ENCODE data around the gene ITGA6. TPM values are rescaled to one million over a fixed set of nuclear protein-coding genes. Genes with fewer than 3 reads are reported as not detected.

The ITGA6 gene
- total RNA-seq, 1 experiment from 2014 or later = 93.1 TPM

DNA sequence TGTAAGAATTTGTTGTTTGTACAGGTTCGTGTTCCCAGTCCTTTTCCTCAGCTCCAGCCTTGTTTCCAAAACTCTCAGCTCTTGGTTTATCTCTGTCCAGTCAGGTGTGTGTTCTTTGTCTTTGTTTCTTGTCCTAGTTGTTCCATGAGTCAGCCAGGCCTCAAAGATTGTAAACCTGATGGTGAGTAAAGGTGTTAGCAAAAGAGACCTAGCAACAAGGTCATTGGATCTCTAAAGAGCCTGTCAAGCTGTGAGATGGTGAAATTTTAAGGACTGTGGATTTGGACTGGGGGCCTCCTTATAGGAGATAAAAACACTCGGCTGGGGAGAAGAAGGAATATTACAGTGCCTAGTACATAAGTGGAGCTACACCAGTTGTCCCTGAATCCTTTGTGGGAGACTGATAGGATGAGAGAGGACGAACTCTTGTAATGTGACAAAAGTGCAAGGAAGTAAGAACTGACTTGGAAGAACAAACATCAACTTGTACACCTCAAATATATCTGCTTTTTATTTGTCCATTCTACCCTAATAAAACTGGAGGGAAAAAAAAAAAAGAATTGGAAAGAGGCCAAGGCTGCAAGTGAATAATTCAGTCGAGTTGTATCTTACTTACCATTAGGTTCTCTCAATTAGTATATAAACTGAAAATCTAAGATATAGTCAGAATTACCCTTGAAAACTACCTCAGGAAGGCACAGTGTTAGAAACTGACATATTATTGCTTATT lies 37.2 kb downstream of the ITGA6 start:
- H2AFZ ChIP-seq (ENCODE audit: low read depth, low read length, poor library complexity, severe bottlenecking) = no peak overlapping the region
- DNase-seq (ENCODE audit: low read depth, low spot score) = no peak
- ChIA-PET POLR2A (no interaction called here), CTCF (interaction anchor here (1.2 to 5.0 kb wide), 4 partner anchors 24 to 337 kb away, joined by 3 to 64 read pairs (median 5); no protein-coding TSS in a partner anchor), RAD21 (ENCODE audit: low non-redundant PET in 1 of 2, low total read pairs in 2 of 2, uncharacterized antibody in 2 of 2, unreplicated experiment in 2 of 2) (interaction anchor here (0.9 to 1.3 kb wide), 2 partner anchors 22 to 292 kb away, joined by 3 read pairs; no protein-coding TSS in a partner anchor)
- peaks cover 9 to 29% of the 10 kb centered on the region in 2 experiments; a peak in 2 of 4 replicates for H3K36me3 ChIP-seq (ENCODE audit: control insufficient read depth in 1 of 2, insufficient read depth in 2 of 2, low read length in 2 of 2)
- H4K20me1 ChIP-seq (ENCODE audit: insufficient read depth) = no peaks in the 10 kb centered on the region
- no TSS peak for BruUV-seq (replicated peaks)
- no peak for ATAC-seq
- TF ChIP-seq POLR2A (IDR thresholded peaks at IDR 0.05; ENCODE audit: borderline replicate concordance, extremely low read depth, insufficient read depth, insufficient read length) (no peak), EZH2 (IDR thresholded peaks at IDR 0.05) (no peak), POLR2AphosphoS5 (IDR thresholded peaks at IDR 0.05; ENCODE audit: low read depth, low read length) (no peak), JUND (IDR thresholded peaks at IDR 0.05) (no peak; the same call in 1 of the 2 replicates), ZFX (IDR thresholded peaks at IDR 0.05) (no peak), ELF1 (IDR thresholded peaks at IDR 0.05; ENCODE audit: borderline replicate concordance, low read depth) (no peak), EZH2phosphoT487 (IDR thresholded peaks at IDR 0.05; ENCODE audit: borderline replicate concordance) (no peak), CBX3 (IDR thresholded peaks at IDR 0.05; ENCODE audit: low read depth) (no peak), RAD21 (IDR thresholded peaks at IDR 0.05; ENCODE audit: low read depth) (no peak), YY1 (IDR thresholded peaks at IDR 0.05; ENCODE audit: extremely low read depth, insufficient replicate concordance, low read depth, low read length) (no peak), SP1 (IDR thresholded peaks at IDR 0.05; ENCODE audit: low read depth) (0 out of 2 replicates have a peak, but pooled peaks have one; percentile 12), EGR1 (IDR thresholded peaks at IDR 0.05; ENCODE audit: low read depth) (no peak), FOSL1 (IDR thresholded peaks at IDR 0.05; ENCODE audit: low read depth) (peak; percentile 40; the same call in 1 of the 2 replicates), TCF7L2 (IDR thresholded peaks at IDR 0.05; ENCODE audit: borderline replicate concordance, extremely low read depth, insufficient read depth, insufficient read length) (no peak)
- TF ChIP-seq, protein P1, sequence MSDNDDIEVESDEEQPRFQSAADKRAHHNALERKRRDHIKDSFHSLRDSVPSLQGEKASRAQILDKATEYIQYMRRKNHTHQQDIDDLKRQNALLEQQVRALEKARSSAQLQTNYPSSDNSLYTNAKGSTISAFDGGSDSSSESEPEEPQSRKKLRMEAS (IDR thresholded peaks at IDR 0.05) = no peak
- TF ChIP-seq, protein P2, sequence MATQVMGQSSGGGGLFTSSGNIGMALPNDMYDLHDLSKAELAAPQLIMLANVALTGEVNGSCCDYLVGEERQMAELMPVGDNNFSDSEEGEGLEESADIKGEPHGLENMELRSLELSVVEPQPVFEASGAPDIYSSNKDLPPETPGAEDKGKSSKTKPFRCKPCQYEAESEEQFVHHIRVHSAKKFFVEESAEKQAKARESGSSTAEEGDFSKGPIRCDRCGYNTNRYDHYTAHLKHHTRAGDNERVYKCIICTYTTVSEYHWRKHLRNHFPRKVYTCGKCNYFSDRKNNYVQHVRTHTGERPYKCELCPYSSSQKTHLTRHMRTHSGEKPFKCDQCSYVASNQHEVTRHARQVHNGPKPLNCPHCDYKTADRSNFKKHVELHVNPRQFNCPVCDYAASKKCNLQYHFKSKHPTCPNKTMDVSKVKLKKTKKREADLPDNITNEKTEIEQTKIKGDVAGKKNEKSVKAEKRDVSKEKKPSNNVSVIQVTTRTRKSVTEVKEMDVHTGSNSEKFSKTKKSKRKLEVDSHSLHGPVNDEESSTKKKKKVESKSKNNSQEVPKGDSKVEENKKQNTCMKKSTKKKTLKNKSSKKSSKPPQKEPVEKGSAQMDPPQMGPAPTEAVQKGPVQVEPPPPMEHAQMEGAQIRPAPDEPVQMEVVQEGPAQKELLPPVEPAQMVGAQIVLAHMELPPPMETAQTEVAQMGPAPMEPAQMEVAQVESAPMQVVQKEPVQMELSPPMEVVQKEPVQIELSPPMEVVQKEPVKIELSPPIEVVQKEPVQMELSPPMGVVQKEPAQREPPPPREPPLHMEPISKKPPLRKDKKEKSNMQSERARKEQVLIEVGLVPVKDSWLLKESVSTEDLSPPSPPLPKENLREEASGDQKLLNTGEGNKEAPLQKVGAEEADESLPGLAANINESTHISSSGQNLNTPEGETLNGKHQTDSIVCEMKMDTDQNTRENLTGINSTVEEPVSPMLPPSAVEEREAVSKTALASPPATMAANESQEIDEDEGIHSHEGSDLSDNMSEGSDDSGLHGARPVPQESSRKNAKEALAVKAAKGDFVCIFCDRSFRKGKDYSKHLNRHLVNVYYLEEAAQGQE (IDR thresholded peaks at IDR 0.05; ENCODE audit: low read depth) = no peak
- TF ChIP-seq, protein P3, sequence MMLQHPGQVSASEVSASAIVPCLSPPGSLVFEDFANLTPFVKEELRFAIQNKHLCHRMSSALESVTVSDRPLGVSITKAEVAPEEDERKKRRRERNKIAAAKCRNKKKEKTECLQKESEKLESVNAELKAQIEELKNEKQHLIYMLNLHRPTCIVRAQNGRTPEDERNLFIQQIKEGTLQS (IDR thresholded peaks at IDR 0.05) = no peak
- H3K79me2 ChIP-seq (ENCODE audit: insufficient read depth, low read length) = peaks cover 85% of the 10 kb centered on the region
- intact Hi-C loops (cut with micrococcal nuclease) = loop anchor here (1.0 to 5.0 kb wide), 7 partner anchors 212 to 890 kb away; partner anchors contain the start of gene DLX2
- H3K9ac ChIP-seq (ENCODE audit: low read length) = peak overlapping the region; percentile 3; the same call in 1 of the 2 replicates
- no peak overlapping the region for H3K27ac ChIP-seq (ENCODE audit: low read depth, low read length)
- H3K4me1 ChIP-seq (ENCODE audit: control insufficient read depth in 1 of 2, insufficient read depth in 2 of 2, low read length in 2 of 2) = peaks cover 23 to 61% of the 10 kb centered on the region in 2 experiments
- H3K27me3 ChIP-seq (ENCODE audit: insufficient read depth, low read length) = no peaks in the 10 kb centered on the region
- H3K9me2 ChIP-seq (ENCODE audit: insufficient read depth) = no peaks in the 10 kb centered on the region
- H3K9me3 ChIP-seq (ENCODE audit: control insufficient read depth in 1 of 2, insufficient read depth in 1 of 2, low read depth in 1 of 2, low read length in 2 of 2) = no peaks in the 10 kb centered on the region
- peak overlapping the region; percentile 53 for H3K4me2 ChIP-seq (ENCODE audit: low read length)
- H3K4me3 ChIP-seq (replicated peaks in 1 of 2; ENCODE audit: low read depth in 1 of 2, low read length in 2 of 2) = no peak overlapping the region

Data from HCT116 (cell line).